ENCODE results near the gene LGALS7.

LGALS7 gene

GRCh38 chr19:38725469-38726283, 47.6 kb downstream of the LGALS7 start:
- DNase-seq = no peak

GRCh38 chr19:38723990-38724854, 49.1 kb downstream of the LGALS7 start:
- DNase-seq = no peak

GRCh38 chr19:38723606-38723965, 49.7 kb downstream of the LGALS7 start:
- DNase-seq = no peak

GRCh38 chr19:38722947-38723605, 50.2 kb downstream of the LGALS7 start:
- no peak for DNase-seq

DNA sequence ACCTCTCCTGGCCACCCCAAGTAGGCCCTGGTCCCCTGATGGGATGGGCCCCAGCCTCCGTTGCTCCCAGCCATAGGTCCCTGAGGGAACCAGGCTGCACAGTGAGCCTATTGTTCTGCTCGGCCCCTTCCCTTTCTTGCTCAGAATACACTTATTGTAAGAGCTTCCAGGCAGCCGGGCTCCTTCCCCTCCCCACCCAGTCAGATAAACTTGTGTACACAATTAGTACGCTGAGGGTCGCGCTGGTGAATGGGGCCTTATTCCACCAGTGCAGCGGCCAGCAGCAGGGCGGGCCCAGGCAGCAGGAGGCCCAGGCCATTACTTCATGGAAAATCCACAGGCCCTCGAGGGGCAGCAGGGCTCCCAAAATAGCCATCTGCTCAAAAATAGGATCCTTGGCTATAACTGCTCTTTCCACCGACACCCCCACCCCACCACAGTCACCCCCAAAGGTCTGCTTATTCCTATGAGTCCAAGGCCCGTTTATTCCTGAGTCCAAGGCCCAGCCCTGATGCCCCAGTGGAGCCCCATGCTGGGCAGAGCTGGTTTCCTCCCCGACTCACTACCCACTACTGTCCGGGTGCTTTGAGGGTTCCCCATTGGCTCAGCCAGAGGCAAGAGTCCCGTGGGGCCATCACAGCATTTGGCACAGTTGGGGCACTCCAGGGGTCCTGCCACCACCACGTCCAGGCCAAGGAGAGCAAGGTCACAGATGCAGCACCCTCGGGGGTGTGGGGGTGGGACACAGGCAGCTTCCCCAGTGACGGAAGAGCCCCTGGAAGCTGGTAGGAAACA, 51.1 kb downstream of the LGALS7 start:
- no peak for DNase-seq

GRCh38 chr19:38721496-38721895, 51.8 kb downstream of the LGALS7 start:
- DNase-seq = no peak
